Neural progenitor cell (in vitro differentiated cells): ENCODE measurements around the gene DOHH. TPM values are rescaled to one million over a fixed set of nuclear protein-coding genes. Genes with fewer than 3 reads are reported as not detected.

Experiments used
- DNase-seq: peaks from one replicate; pipeline ENCODE4 v3.0.0-alpha.2; 2016; ENCODE audit warnings: low spot score
- H2AFZ ChIP-seq: fragments of 200-600 bp; sonication (generic); replicated peaks from 2 replicates; pipeline ENCODE4 v1.6.1; 2016; ENCODE audit warnings: antibody characterized with exemption
- H3F3A ChIP-seq: fragments of 200-600 bp; sonication (generic); 2 replicates; pipeline ENCODE4 v1.6.1; 2016; ENCODE audit warnings: antibody characterized with exemption, low read depth
- H3K27ac ChIP-seq: fragments of 200-600 bp; sonication (generic); 2 replicates; pipeline ENCODE4 v1.5.1; 2016; ENCODE audit warnings: mild to moderate bottlenecking
- H3K27me3 ChIP-seq: fragments of 200-600 bp; sonication (generic); 2 replicates; pipeline ENCODE4 v1.6.1; 2016; ENCODE audit warnings: mild to moderate bottlenecking, moderate library complexity
- H3K36me3 ChIP-seq: fragments of 200-600 bp; sonication (generic); 2 replicates; pipeline ENCODE4 v1.5.1; 2016
- H3K4me1 ChIP-seq: fragments of 200-600 bp; sonication (generic); 2 replicates; pipeline ENCODE4 v1.6.1; 2016; ENCODE audit warnings: mixed run types
- H3K4me2 ChIP-seq: fragments of 200-600 bp; sonication (generic); 2 replicates; pipeline ENCODE4 v1.6.1; 2016
- H3K4me3 ChIP-seq: fragments of 200-600 bp; sonication (generic); 2 replicates; pipeline ENCODE4 v1.5.1; 2016
- H3K79me2 ChIP-seq: fragments of 200-600 bp; sonication (generic); 2 replicates; pipeline ENCODE4 v1.6.1; 2016; ENCODE audit warnings: low read depth
- H3K9ac ChIP-seq: fragments of 200-600 bp; sonication (generic); 2 replicates; pipeline ENCODE4 v1.6.1; 2016
- H3K9me3 ChIP-seq: fragments of 200-600 bp; sonication (generic); 2 replicates; pipeline ENCODE4 v1.5.1; 2016; ENCODE audit warnings: low read depth
- H4K20me1 ChIP-seq: fragments of 200-600 bp; sonication (generic); 2 replicates; pipeline ENCODE4 v1.6.1; 2016; ENCODE audit warnings: low read depth
- H3K27ac Mint-ChIP-seq: 3 replicates; pipeline ENCODE4 v1.8.0; 2021; ENCODE audit warnings: mixed read lengths
- H3K27me3 Mint-ChIP-seq: 2 replicates; pipeline ENCODE4 v1.8.0; 2022; ENCODE audit warnings: low read depth, mild to moderate bottlenecking, inconsistent platforms, moderate library complexity, mixed read lengths; ENCODE audit not compliant: insufficient read depth
- H3K36me3 Mint-ChIP-seq: 3 replicates; pipeline ENCODE4 v1.8.0; 2021; ENCODE audit warnings: mixed read lengths
- H3K4me1 Mint-ChIP-seq: 3 replicates; pipeline ENCODE4 v1.8.0; 2021; ENCODE audit warnings: mixed read lengths
- H3K4me3 Mint-ChIP-seq: 3 replicates; pipeline ENCODE4 v1.8.0; 2021; ENCODE audit warnings: mild to moderate bottlenecking, moderate library complexity, mixed read lengths
- H3K9me3 Mint-ChIP-seq: 3 replicates; pipeline ENCODE4 v1.8.0; 2020; ENCODE audit warnings: mixed read lengths
- CTCF ChIP-seq: fragments of 200-600 bp; sonication (generic); IDR thresholded peaks from 2 replicates; pipeline ENCODE4 v1.5.1; 2017; ENCODE audit warnings: antibody characterized with exemption, mild to moderate bottlenecking
- EZH2 ChIP-seq: fragments of 200-600 bp; sonication (generic); IDR thresholded peaks from 2 replicates; pipeline ENCODE4 v1.6.1; 2017; ENCODE audit warnings: antibody characterized with exemption, mild to moderate bottlenecking, moderate library complexity
- EZH2phosphoT487 ChIP-seq: fragments of 200-600 bp; sonication (generic); IDR thresholded peaks from 2 replicates; pipeline ENCODE4 v1.6.1; 2017; ENCODE audit warnings: antibody characterized with exemption
- total RNA-seq: library from RNA; depleted of rRNA; stranded (reverse); fragments of >200 nt; gene quantifications from 2 replicates; pipeline ENCODE4 v1.2.3, GENCODE V29; 2015; ENCODE audit warnings: low replicate concordance

DOHH gene
- total RNA-seq, 1 donor from 2014 or later, result 0.69 TPM

DNA sequence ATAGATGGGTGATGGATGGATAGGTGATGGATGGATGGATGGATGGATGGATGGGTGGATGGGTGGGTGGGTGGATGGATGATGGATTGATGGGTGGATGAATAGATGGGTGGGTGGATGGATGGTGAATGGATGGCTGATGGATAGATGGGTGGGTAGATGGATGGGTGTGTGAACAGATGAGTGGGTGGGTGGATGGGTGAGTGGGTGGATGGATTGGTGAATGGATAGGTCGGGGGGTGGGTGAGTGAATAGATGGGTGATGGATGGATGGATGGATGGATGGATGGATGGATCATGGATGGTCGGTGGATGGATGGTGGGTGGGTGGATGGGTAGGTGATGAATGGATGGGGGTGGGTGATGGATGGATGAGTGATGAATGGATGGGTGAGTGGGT is 23.6 kb downstream of the DOHH start:
- peaks cover 17% of the 10 kb centered on the region for H3K27me3 Mint-ChIP-seq
- TF ChIP-seq CTCF (no peak), EZH2 (no peak), EZH2phosphoT487 (no peak)
- DNase-seq, result no peak
- Histone ChIP-seq H3K9ac (no peak overlapping the region), H3K4me2 (no peak overlapping the region), H3K4me1 (no peaks in the 10 kb centered on the region), H2AFZ (no peak overlapping the region), H3F3A (peaks cover 7% of the 10 kb centered on the region), H3K79me2 (no peaks in the 10 kb centered on the region), H3K36me3 (no peaks in the 10 kb centered on the region), H3K27me3 (peaks cover 34% of the 10 kb centered on the region), H3K9me3 (no peaks in the 10 kb centered on the region), H3K4me3 (no peak overlapping the region), H3K27ac (no peak overlapping the region), H4K20me1 (no peaks in the 10 kb centered on the region)
- no peak overlapping the region for H3K4me3 Mint-ChIP-seq
- peaks cover 11% of the 10 kb centered on the region for H3K4me1 Mint-ChIP-seq
- no peaks in the 10 kb centered on the region for H3K9me3 Mint-ChIP-seq
- no peak overlapping the region for H3K27ac Mint-ChIP-seq
- H3K36me3 Mint-ChIP-seq, result no peaks in the 10 kb centered on the region

DNA sequence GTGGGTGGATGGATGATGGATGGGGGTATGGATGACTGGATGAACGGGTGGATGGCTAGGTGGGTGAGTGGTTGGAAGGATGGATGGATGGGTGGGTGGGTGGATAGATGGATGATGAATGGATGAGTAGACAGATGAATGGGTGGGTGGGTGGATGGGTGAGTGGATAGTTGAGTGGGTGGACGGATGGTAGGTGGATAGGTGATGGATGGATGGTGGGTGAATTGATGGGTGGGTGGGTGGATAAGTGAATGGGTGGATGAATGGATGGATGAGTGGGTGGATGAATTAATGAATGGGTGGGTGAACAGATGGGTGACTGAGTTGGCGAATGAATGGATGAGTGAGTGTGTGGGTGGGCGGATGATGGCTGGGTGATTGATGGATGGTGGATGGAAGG is 25.0 kb downstream of the DOHH start:
- H2AFZ ChIP-seq, result no peak overlapping the region
- H4K20me1 ChIP-seq, result no peaks in the 10 kb centered on the region

GRCh38 chr19:3474614-3475013 is 25.9 kb downstream of the DOHH start:
- H3K9me3 ChIP-seq, result no peaks in the 10 kb centered on the region
- no peaks in the 10 kb centered on the region for H4K20me1 ChIP-seq
- H3K36me3 ChIP-seq, result no peaks in the 10 kb centered on the region
- no peak overlapping the region for H3K9ac ChIP-seq
- Mint-ChIP-seq H3K4me3 (no peak overlapping the region), H3K4me1 (no peaks in the 10 kb centered on the region), H3K9me3 (peaks cover 1% of the 10 kb centered on the region), H3K36me3 (no peaks in the 10 kb centered on the region), H3K27ac (no peak overlapping the region), H3K27me3 (peaks cover 30% of the 10 kb centered on the region)
- H3K4me2 ChIP-seq, result no peak overlapping the region
- H2AFZ ChIP-seq, result no peak overlapping the region
- H3K27me3 ChIP-seq, result peaks cover 57% of the 10 kb centered on the region
- no peaks in the 10 kb centered on the region for H3K4me1 ChIP-seq
- no peaks in the 10 kb centered on the region for H3F3A ChIP-seq
- no peaks in the 10 kb centered on the region for H3K79me2 ChIP-seq
- H3K27ac ChIP-seq, result no peak overlapping the region
- no peak for TF ChIP-seq EZH2phosphoT487
- no peak for TF ChIP-seq EZH2
- TF ChIP-seq CTCF, result no peak
- no peak for DNase-seq
- no peak overlapping the region for H3K4me3 ChIP-seq

More for the DNA sequence above, 25.0 kb downstream of the DOHH start:
- Mint-ChIP-seq H3K4me1 (no peaks in the 10 kb centered on the region), H3K36me3 (no peaks in the 10 kb centered on the region), H3K4me3 (no peak overlapping the region), H3K9me3 (peaks cover 1% of the 10 kb centered on the region), H3K27ac (no peak overlapping the region), H3K27me3 (peaks cover 23% of the 10 kb centered on the region)
- H3K9ac ChIP-seq, result no peak overlapping the region
- no peaks in the 10 kb centered on the region for H3K36me3 ChIP-seq
- H3F3A ChIP-seq, result peaks cover under 1% of the 10 kb centered on the region
- H3K4me1 ChIP-seq, result no peaks in the 10 kb centered on the region
- peaks cover 48% of the 10 kb centered on the region for H3K27me3 ChIP-seq
- no peak overlapping the region for H3K27ac ChIP-seq
- DNase-seq, result no peak
- no peak overlapping the region for H3K4me2 ChIP-seq
- no peak overlapping the region for H3K4me3 ChIP-seq
- H3K9me3 ChIP-seq, result no peaks in the 10 kb centered on the region
- TF ChIP-seq CTCF, result no peak
- TF ChIP-seq EZH2, result no peak
- TF ChIP-seq EZH2phosphoT487, result no peak
- H3K79me2 ChIP-seq, result no peaks in the 10 kb centered on the region
